GM18526 (cell line): Measurements from ENCODE around the gene CCP110.
A peak's percentile ranks its signal among the peaks of the same experiment; 100 is the strongest.

ENCODE experiments used
- POLR2A ChIP-seq: IDR thresholded peaks from 3 replicates; pipeline ENCODE4 v1.6.1; 2011; ENCODE audit not compliant: insufficient read length; ENCODE audit errors: extremely low read depth

Gene CCP110

GRCh38 chr16:19524356-19524615 lies 544 bp downstream of the CCP110 start:
- TF ChIP-seq POLR2A, result no peak

GRCh38 chr16:19524616-19525384 lies 1.1 kb downstream of the CCP110 start:
- no peak for TF ChIP-seq POLR2A

- no peak for TF ChIP-seq POLR2A
These were observed 1.6 kb downstream of the CCP110 start for GRCh38 chr16:19525385-19525723.

GRCh38 chr16:19527161-19527560 lies 3.4 kb downstream of the CCP110 start:
- TF ChIP-seq POLR2A, result no peak

- TF ChIP-seq POLR2A, result no peak
These were observed 4.9 kb downstream of the CCP110 start for GRCh38 chr16:19528666-19529065.

- TF ChIP-seq POLR2A, result no peak
These were observed 8.9 kb downstream of the CCP110 start for GRCh38 chr16:19532601-19533000.

GRCh38 chr16:19540241-19540970 lies 16.7 kb downstream of the CCP110 start:
- no peak for TF ChIP-seq POLR2A

GRCh38 chr16:19542138-19542821 lies 18.5 kb downstream of the CCP110 start:
- TF ChIP-seq POLR2A, result no peak

- TF ChIP-seq POLR2A, result no peak
These were observed 24.4 kb downstream of the CCP110 start for GRCh38 chr16:19548144-19548543.

- TF ChIP-seq POLR2A, result no peak
These were observed 25.9 kb downstream of the CCP110 start for GRCh38 chr16:19549673-19550072.

- TF ChIP-seq POLR2A, result peak; percentile 74
These were observed 31.6 kb downstream of the CCP110 start, which contains the start of gene VPS35L for GRCh38 chr16:19555186-19555937. TSS of gene VPS35L (plus strand) at chr16:19555703. CDS start at chr16:19555730, 27 bp downstream.

GRCh38 chr16:19555938-19556771 lies 32.4 kb downstream of the CCP110 start:
- TF ChIP-seq POLR2A, result no peak

GRCh38 chr16:19559242-19559910 lies 35.6 kb downstream of the CCP110 start:
- TF ChIP-seq POLR2A, result no peak

GRCh38 chr16:19560078-19560477 lies 36.3 kb downstream of the CCP110 start:
- TF ChIP-seq POLR2A, result no peak
